H9 (cell line): ENCODE data around the gene TMED3. TPM values are rescaled to one million over a fixed set of nuclear protein-coding genes. Genes with fewer than 3 reads are reported as not detected.
A peak's percentile ranks its signal among the peaks of the same experiment; 100 is the strongest.

ENCODE experiments used
- DNase-seq: peaks from one replicate; pipeline ENCODE4 v3.0.0-alpha.2; 2017
- H2AFZ ChIP-seq: one replicate; pipeline ENCODE4 v1.6.1; 2013; ENCODE audit warnings: mild to moderate bottlenecking, low read length, control low read depth, moderate library complexity
- H2AK5ac ChIP-seq: 2 replicates; pipeline ENCODE4 v1.6.1; 2013; ENCODE audit warnings: low read length, control low read depth, mixed read lengths; ENCODE audit not compliant: insufficient read length
- H2BK120ac ChIP-seq: one replicate; pipeline ENCODE4 v1.6.1; 2013; ENCODE audit warnings: low read depth, mild to moderate bottlenecking, low read length, control low read depth, inconsistent platforms; ENCODE audit not compliant: poor library complexity, severe bottlenecking
- H2BK12ac ChIP-seq: 2 replicates; pipeline ENCODE4 v1.6.1; 2013; ENCODE audit warnings: low read length, control low read depth, mixed read lengths, low read depth; ENCODE audit not compliant: insufficient read length
- H2BK15ac ChIP-seq: 2 replicates; pipeline ENCODE4 v1.6.1; 2013; ENCODE audit warnings: low read depth, low read length, control low read depth
- H2BK20ac ChIP-seq: one replicate; pipeline ENCODE4 v1.6.1; 2013; ENCODE audit warnings: low read depth, mild to moderate bottlenecking, low read length, control low read depth, inconsistent platforms; ENCODE audit not compliant: poor library complexity, severe bottlenecking
- H2BK5ac ChIP-seq: 2 replicates; pipeline ENCODE4 v1.6.1; 2013; ENCODE audit warnings: low read length, control low read depth, mixed read lengths; ENCODE audit not compliant: insufficient read length
- H3K14ac ChIP-seq: 2 replicates; pipeline ENCODE4 v1.6.1; 2013; ENCODE audit warnings: low read length, control low read depth; ENCODE audit not compliant: insufficient read depth
- H3K18ac ChIP-seq: 2 replicates; pipeline ENCODE4 v1.6.1; 2013; ENCODE audit warnings: low read depth, mild to moderate bottlenecking, mixed read lengths, low read length, control low read depth; ENCODE audit not compliant: insufficient read length
- H3K23ac ChIP-seq: 2 replicates; pipeline ENCODE4 v1.6.1; 2013; ENCODE audit warnings: low read length, control low read depth, mixed read lengths, low read depth; ENCODE audit not compliant: insufficient read length
- H3K23me2 ChIP-seq: 2 replicates; pipeline ENCODE4 v1.6.1; 2013; ENCODE audit warnings: low read depth, mild to moderate bottlenecking, mixed read lengths, low read length, control low read depth; ENCODE audit not compliant: insufficient read length, poor library complexity, severe bottlenecking
- H3K27ac ChIP-seq: 2 replicates; pipeline ENCODE4 v1.5.1; 2013; ENCODE audit warnings: low read length, control low read depth, mixed read lengths, low read depth; ENCODE audit not compliant: insufficient read length
- H3K27me3 ChIP-seq: 2 replicates; pipeline ENCODE4 v1.6.1; 2013; ENCODE audit warnings: low read length, control low read depth, inconsistent platforms; ENCODE audit not compliant: insufficient read depth
- H3K4ac ChIP-seq: 2 replicates; pipeline ENCODE4 v1.6.1; 2013; ENCODE audit warnings: low read depth, mild to moderate bottlenecking, control low read depth, inconsistent platforms, low read length, moderate library complexity
- H3K4me1 ChIP-seq: 2 replicates; pipeline ENCODE4 v1.6.1; 2013; ENCODE audit warnings: low read length, control low read depth, inconsistent platforms; ENCODE audit not compliant: insufficient read depth
- H3K4me2 ChIP-seq: 2 replicates; pipeline ENCODE4 v1.6.1; 2013; ENCODE audit warnings: low read length, control low read depth, mixed read lengths; ENCODE audit not compliant: insufficient read length, insufficient read depth
- H3K56ac ChIP-seq: 2 replicates; pipeline ENCODE4 v1.6.1; 2013; ENCODE audit warnings: low read depth, mild to moderate bottlenecking, mixed read lengths, low read length, control low read depth; ENCODE audit not compliant: insufficient read length
- H3K79me1 ChIP-seq: 2 replicates; pipeline ENCODE4 v1.6.1; 2013; ENCODE audit warnings: low read depth, mild to moderate bottlenecking, moderate library complexity, low read length, control low read depth, inconsistent platforms; ENCODE audit not compliant: insufficient read depth, poor library complexity, severe bottlenecking
- H3K79me2 ChIP-seq: 2 replicates; pipeline ENCODE4 v1.6.1; 2013; ENCODE audit warnings: low read length, control low read depth, inconsistent platforms; ENCODE audit not compliant: insufficient read depth
- H3K9ac ChIP-seq: 2 replicates; pipeline ENCODE4 v1.6.1; 2013; ENCODE audit warnings: low read length, control low read depth, mixed read lengths; ENCODE audit not compliant: insufficient read length; ENCODE audit errors: extremely low read depth
- H3K9me3 ChIP-seq: one replicate; pipeline ENCODE4 v1.6.1; 2013; ENCODE audit warnings: low read depth, low read length, inconsistent platforms; ENCODE audit not compliant: control insufficient read depth
- H3T11ph ChIP-seq: one replicate; pipeline ENCODE4 v1.6.1; 2013; ENCODE audit warnings: mild to moderate bottlenecking, low read length, control low read depth, inconsistent platforms
- H4K20me1 ChIP-seq: one replicate; pipeline ENCODE4 v1.6.1; 2013; ENCODE audit not compliant: control insufficient read depth, insufficient read length, insufficient read depth
- H4K5ac ChIP-seq: 2 replicates; pipeline ENCODE4 v1.6.1; 2013; ENCODE audit warnings: low read depth, mild to moderate bottlenecking, mixed read lengths, low read length, control low read depth; ENCODE audit not compliant: insufficient read length
- H4K8ac ChIP-seq: replicated peaks from 2 replicates; pipeline ENCODE4 v1.6.1; 2013; ENCODE audit warnings: low read length, control low read depth, mixed read lengths, low read depth; ENCODE audit not compliant: insufficient read length
- H4K91ac ChIP-seq: 2 replicates; pipeline ENCODE4 v1.6.1; 2013; ENCODE audit warnings: low read depth, mild to moderate bottlenecking, moderate library complexity, mixed read lengths, low read length, control low read depth; ENCODE audit not compliant: insufficient read length
- H3K27ac Mint-ChIP-seq, 3 experiments: 2 replicates in 2 of 3; 3 replicates in 1 of 3; pipeline ENCODE4 v1.8.0; 2020 to 2021; ENCODE audit warnings: mixed read lengths in 3 of 3, mild to moderate bottlenecking in 1 of 3, moderate library complexity in 1 of 3
- H3K27me3 Mint-ChIP-seq: 2 replicates; pipeline ENCODE4 v1.8.0; 2021; ENCODE audit warnings: low read depth, mild to moderate bottlenecking, moderate library complexity, mixed read lengths
- H3K36me3 Mint-ChIP-seq, 3 experiments: 2 replicates in 2 of 3; 3 replicates in 1 of 3; pipeline ENCODE4 v1.8.0; 2020 to 2021; ENCODE audit warnings: low read depth in 3 of 3, mixed read lengths in 3 of 3; ENCODE audit not compliant: insufficient read depth in 1 of 3
- H3K4me1 Mint-ChIP-seq, 2 experiments: 2 replicates each; pipeline ENCODE4 v1.8.0; 2020; ENCODE audit warnings: mixed read lengths in 2 of 2
- H3K4me3 Mint-ChIP-seq, 2 experiments: 2 replicates in 1 of 2; 3 replicates in 1 of 2; pipeline ENCODE4 v1.8.0; 2020 to 2021; ENCODE audit warnings: mild to moderate bottlenecking in 2 of 2, mixed read lengths in 2 of 2, moderate library complexity in 1 of 2
- H3K9me3 Mint-ChIP-seq, 2 experiments: 2 replicates in 1 of 2; 3 replicates in 1 of 2; pipeline ENCODE4 v1.8.0; 2020; ENCODE audit warnings: mild to moderate bottlenecking in 2 of 2, mixed read lengths in 2 of 2, moderate library complexity in 1 of 2
- WGBS: extraction: QIAGEN DNeasy Blood & Tissue Kit; methylation state at CpG from one replicate; pipeline ENCODE4 v1.1.7; 2013; ENCODE audit warnings: missing lambda C conversion rate, low lambda C conversion rate, mixed read lengths; ENCODE audit not compliant: insufficient read length; ENCODE audit errors: extremely low coverage; 5-methylcytosine and 5-hydroxymethylcytosine counted together
- total RNA-seq: library from RNA; stranded (reverse); gene quantifications from 2 replicates; pipeline ENCODE4 v1.2.1, GENCODE V29; 2021
- TF ChIP-seq, protein P1 (sequence below): fragments of 200-600 bp; sonication (generic); conservative IDR thresholded peaks from 3 replicates; pipeline ENCODE4 v1.8.0; 2021; ENCODE audit warnings: antibody characterized with exemption, mild to moderate bottlenecking

Gene TMED3
- total RNA-seq, 1 experiment from 2014 or later = 46.4 TPM

- Histone ChIP-seq H3K27ac (no peak within 1 kb of the TSS), H4K8ac (no peak within 1 kb of the TSS), H3K18ac (no peak within 1 kb of the TSS), H3K79me2 (no peaks in the 10 kb centered on the region), H3K4ac (no peak within 1 kb of the TSS), H2BK12ac (no peak within 1 kb of the TSS), H2AK5ac (no peak within 1 kb of the TSS), H3K79me1 (no peaks in the 10 kb centered on the region), H3T11ph (no peak within 1 kb of the TSS), H3K4me1 (no peaks in the 10 kb centered on the region), H3K14ac (no peak within 1 kb of the TSS), H4K5ac (no peak within 1 kb of the TSS), H2BK5ac (no peak within 1 kb of the TSS), H3K23ac (no peak within 1 kb of the TSS), H3K56ac (no peak within 1 kb of the TSS), H4K91ac (no peak within 1 kb of the TSS), H4K20me1 (no peaks in the 10 kb centered on the region), H3K9me3 (no peaks in the 10 kb centered on the region), H3K9ac (no peak within 1 kb of the TSS), H3K23me2 (peaks cover 13% of the 10 kb centered on the region), H2BK15ac (no peak within 1 kb of the TSS), H2BK120ac (no peak within 1 kb of the TSS), H2AFZ (no peak within 1 kb of the TSS), H2BK20ac (no peak within 1 kb of the TSS), H3K27me3 (peaks cover 25% of the 10 kb centered on the region; the same call in 1 of the 2 replicates), H3K4me2 (peak within 1 kb of the TSS; percentile 59)
- Mint-ChIP-seq H3K27ac (no peak within 1 kb of the TSS), H3K4me1 (peaks cover 9 to 11% of the 10 kb centered on the region in 2 experiments), H3K4me3 (peak within 1 kb of the TSS; percentile 53 to 79), H3K27me3 (peaks cover 87% of the 10 kb centered on the region), H3K9me3 (peaks cover 0 to 4% of the 10 kb centered on the region in 2 experiments; a peak in 1 of 5 replicates), H3K36me3 (no peaks in the 10 kb centered on the region)
- WGBS = no CpG with 5 or more reads among the region's 56 CpGs
- TF ChIP-seq, protein P1, sequence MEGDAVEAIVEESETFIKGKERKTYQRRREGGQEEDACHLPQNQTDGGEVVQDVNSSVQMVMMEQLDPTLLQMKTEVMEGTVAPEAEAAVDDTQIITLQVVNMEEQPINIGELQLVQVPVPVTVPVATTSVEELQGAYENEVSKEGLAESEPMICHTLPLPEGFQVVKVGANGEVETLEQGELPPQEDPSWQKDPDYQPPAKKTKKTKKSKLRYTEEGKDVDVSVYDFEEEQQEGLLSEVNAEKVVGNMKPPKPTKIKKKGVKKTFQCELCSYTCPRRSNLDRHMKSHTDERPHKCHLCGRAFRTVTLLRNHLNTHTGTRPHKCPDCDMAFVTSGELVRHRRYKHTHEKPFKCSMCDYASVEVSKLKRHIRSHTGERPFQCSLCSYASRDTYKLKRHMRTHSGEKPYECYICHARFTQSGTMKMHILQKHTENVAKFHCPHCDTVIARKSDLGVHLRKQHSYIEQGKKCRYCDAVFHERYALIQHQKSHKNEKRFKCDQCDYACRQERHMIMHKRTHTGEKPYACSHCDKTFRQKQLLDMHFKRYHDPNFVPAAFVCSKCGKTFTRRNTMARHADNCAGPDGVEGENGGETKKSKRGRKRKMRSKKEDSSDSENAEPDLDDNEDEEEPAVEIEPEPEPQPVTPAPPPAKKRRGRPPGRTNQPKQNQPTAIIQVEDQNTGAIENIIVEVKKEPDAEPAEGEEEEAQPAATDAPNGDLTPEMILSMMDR = no peak
- DNase-seq = peak; percentile 50
Observed at GRCh38 chr15:79282371-79283251, 28.3 kb upstream of the TMED3 start, which contains the start of gene ANKRD34C. TSS of gene ANKRD34C (plus strand) at chr15:79282722. CDS start at chr15:79293285, 10,563 bp downstream.
